Mammary epithelial cell (primary cell): ENCODE results near the gene MRPL14.

ENCODE experiments used
- CTCF ChIP-seq, 2 donors: IDR thresholded peaks in 1 of 2; conservative IDR thresholded peaks in 1 of 2; 2 replicates each; pipeline ENCODE4 v1.5.1; 2011 to 2012; ENCODE audit warnings: inconsistent platforms in 2 of 2, low read length in 2 of 2, mild to moderate bottlenecking in 2 of 2, control low read depth in 1 of 2, low read depth in 1 of 2; ENCODE audit not compliant: insufficient read depth in 1 of 2; ENCODE audit errors: extremely low read depth in 1 of 2
- EZH2 ChIP-seq: IDR thresholded peaks from 2 replicates; pipeline ENCODE4 v1.6.1; 2012; ENCODE audit warnings: low read length, inconsistent platforms, borderline replicate concordance

- TF ChIP-seq CTCF (conservative IDR thresholded peaks at IDR 0.05 in 1 of 2, IDR thresholded peaks at IDR 0.05 in 1 of 2; ENCODE audit: extremely low read depth in 1 of 2, insufficient read depth in 1 of 2, low read depth in 1 of 2, low read length in 2 of 2) = no peak
- TF ChIP-seq EZH2 = no peak
Observed at GRCh38 chr6:44068607-44069296, 58.5 kb downstream of the MRPL14 start.
